Epithelial cell of proximal tubule (primary cell): ENCODE measurements around the gene PPM1J. TPM values are rescaled to one million over a fixed set of nuclear protein-coding genes. Genes with fewer than 3 reads are reported as not detected.

Source experiments
- DNase-seq: peaks from one replicate; pipeline ENCODE4 v3.0.0-alpha.2; 2011; ENCODE audit warnings: low read depth
- H3K4me3 ChIP-seq: 2 replicates; pipeline ENCODE4 v1.5.1; 2011; ENCODE audit warnings: low read depth, mild to moderate bottlenecking, low read length
- total RNA-seq: library from RNA; depleted of rRNA; stranded (reverse); fragments of >200 nt; gene quantifications from 2 replicates; pipeline ENCODE4 v1.2.3, GENCODE V29; 2015
- TF ChIP-seq, protein P1 (sequence below): conservative IDR thresholded peaks from 2 replicates; pipeline ENCODE4 v1.5.1; 2012; ENCODE audit warnings: low read depth, mild to moderate bottlenecking, low read length

Gene PPM1J
- total RNA-seq, 1 donor from 2014 or later, result 3.2 TPM

DNA sequence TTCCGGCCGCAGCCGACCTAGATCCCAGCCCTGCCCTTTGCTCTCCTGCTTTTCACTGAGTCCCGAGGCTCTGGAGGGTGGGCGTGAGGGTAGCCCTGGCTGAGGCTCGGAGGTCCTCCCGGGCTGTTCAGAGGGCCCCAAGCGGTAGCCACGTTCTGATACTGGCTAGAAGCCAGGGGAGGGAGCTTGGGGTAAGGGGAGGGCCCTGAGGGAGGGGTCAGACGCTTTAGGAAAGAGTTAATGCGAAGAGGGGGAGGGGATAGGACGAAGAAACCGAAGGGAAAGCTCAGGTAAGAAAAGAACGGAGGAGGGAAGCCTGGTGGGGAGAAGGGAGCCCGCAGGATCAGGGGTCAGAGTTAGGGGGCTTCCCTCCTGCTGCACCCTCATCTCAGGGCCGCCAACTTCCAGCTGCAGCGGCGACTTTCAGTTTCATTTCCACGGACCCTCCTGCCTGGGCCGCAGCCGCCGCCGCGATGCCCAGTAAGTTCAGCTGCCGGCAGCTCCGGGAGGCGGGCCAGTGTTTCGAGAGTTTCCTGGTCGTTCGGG, 40.6 kb downstream of the PPM1J start, which contains the start of gene MOV10:
MOV10 (plus strand) TSS at position 220 of the 546 bp plus-strand sequence; CDS start at position 474, 254 bp downstream.
- TF ChIP-seq, protein P1, sequence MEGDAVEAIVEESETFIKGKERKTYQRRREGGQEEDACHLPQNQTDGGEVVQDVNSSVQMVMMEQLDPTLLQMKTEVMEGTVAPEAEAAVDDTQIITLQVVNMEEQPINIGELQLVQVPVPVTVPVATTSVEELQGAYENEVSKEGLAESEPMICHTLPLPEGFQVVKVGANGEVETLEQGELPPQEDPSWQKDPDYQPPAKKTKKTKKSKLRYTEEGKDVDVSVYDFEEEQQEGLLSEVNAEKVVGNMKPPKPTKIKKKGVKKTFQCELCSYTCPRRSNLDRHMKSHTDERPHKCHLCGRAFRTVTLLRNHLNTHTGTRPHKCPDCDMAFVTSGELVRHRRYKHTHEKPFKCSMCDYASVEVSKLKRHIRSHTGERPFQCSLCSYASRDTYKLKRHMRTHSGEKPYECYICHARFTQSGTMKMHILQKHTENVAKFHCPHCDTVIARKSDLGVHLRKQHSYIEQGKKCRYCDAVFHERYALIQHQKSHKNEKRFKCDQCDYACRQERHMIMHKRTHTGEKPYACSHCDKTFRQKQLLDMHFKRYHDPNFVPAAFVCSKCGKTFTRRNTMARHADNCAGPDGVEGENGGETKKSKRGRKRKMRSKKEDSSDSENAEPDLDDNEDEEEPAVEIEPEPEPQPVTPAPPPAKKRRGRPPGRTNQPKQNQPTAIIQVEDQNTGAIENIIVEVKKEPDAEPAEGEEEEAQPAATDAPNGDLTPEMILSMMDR, result no peak
- H3K4me3 ChIP-seq, result peak within 1 kb of the TSS; percentile 78
- no peak for DNase-seq

DNA sequence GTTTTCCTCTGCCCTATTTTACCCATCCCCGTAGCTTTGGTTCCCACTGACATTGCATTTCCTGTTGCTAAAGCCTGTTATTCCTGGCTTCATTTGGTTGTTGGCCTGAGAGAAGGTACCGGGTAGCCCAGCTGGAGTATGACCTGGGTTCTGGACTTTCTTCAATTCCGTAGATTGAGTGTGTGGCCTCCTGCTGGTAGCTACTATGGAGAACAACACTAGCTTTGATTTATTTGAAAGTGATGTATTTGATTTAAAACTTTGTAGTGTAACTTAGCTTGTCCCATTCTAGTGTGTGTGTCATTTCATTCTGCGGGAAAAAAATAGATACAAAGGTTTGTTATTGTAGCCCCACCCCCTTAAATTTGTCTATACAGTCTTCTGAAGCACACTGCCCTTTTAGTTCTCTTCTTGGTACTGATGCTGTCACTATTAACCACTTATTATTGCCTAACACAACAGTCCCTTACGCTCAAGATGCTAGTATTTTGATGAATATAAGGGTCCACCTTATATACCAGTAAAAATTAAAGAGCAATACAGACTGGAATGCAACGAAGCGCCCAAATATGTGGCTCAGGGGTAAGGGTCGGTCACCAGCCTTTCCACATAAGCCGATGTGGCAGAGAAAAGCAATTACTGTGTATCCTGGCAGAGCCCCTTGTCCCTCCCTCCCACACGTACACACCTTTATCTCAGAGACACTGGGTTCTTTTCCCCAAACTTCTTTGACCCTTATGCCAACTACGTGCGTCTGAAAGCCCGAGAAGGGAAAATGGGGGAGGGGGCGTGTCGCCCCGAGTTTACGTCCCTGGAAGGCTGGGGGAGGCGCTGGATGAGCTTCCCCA, 41.3 kb downstream of the PPM1J start:
- TF ChIP-seq, protein P1, result peak; percentile 60
- no peak for DNase-seq
- peak overlapping the region; percentile 78 for H3K4me3 ChIP-seq

DNA sequence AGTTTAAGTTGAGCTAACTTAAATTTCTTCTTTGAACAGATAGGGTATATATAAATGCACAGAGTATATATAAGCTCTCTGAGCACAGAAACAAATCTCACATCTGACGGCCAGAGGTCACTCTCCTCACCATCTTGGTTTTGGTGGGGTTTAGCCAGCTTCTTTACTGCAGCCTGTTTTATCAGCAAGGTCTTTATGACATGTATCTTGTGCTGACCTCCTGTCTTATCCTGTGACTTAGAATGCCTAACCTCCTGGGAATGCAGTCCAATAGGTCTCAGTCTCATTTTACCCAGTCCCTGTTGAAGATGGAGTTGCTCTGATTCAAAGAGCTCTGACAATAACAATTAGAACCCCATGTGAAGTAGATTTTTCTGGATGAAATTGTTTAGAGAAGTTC, 42.3 kb downstream of the PPM1J start:
- no peak for DNase-seq
- no peak overlapping the region for H3K4me3 ChIP-seq
- TF ChIP-seq, protein P1, result no peak

DNA sequence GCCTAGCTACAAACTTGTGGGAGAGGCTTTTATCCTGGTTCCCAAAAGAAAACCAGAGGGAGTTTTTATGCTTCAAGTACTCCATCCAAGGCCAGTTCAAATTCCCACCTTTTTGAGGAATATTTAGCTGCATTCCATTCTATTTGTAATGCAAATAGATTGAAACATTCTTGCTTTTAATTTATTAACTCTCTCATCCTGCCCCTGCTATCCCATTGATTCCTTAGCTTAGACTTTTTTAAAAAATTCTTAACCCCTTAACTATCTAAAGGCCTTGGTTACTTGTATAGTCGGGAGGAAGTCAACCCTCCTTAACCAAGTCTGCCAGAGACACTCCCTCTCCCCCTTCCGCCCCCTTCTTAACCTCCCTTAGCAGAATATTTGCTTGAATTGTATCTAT, 43.1 kb downstream of the PPM1J start:
- no peak for DNase-seq
- TF ChIP-seq, protein P1, result no peak
- no peak overlapping the region for H3K4me3 ChIP-seq

DNA sequence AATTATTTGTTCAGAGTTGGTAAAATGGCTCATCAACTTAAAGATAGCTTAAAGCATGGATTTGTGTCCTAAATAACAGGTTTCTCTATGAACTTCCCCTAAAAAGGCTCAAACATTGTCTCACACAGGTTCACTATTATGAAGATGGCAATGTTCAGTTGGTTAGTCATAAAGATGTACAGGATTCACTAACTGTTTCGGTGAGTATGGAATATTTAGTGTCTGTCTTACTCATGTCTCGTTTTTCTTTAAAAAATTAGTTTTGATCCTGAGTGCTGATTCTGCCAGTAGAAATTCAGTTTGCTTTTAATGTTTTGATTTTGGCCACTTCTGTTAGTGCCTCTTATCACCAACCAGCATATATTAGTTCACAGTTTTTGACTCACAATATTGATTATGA, 48.2 kb downstream of the PPM1J start:
- DNase-seq, result no peak
- TF ChIP-seq, protein P1, result no peak
- no peak overlapping the region for H3K4me3 ChIP-seq

DNA sequence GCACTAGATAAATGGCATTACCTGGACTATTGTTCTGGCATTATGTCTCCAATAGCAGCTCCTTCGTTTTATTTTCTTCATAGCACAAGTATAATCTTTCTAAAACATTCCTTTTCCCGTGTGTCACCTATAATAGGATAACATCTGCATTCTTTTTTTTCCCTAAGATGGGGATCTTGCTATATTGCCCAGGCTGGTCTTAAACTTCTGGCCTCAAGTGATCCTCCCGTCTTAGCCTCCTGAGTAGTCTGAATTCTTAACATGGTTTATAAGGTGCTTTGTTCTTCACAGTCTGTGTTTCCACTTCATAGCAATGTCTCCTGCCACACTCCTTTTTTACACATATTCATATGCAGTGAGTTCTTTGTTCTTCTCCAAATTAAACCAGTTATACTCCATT, 49.3 kb downstream of the PPM1J start:
- no peak for DNase-seq
- H3K4me3 ChIP-seq, result no peak overlapping the region
- TF ChIP-seq, protein P1, result no peak

Other genes starting within 250 kb of the PPM1J start
- 0.80 and 4.8 TPM in 2 replicates for gene WNT2B, start 206.4 kb downstream of the PPM1J start, total RNA-seq
- gene ST7L, start 96.2 kb downstream of the PPM1J start, total RNA-seq, result 7.4 and 16.7 TPM in 2 replicates
- 215 and 311 TPM in 2 replicates for gene CAPZA1, start 95.5 kb downstream of the PPM1J start, total RNA-seq
- gene MOV10, start 40.7 kb downstream of the PPM1J start, total RNA-seq, result 35.7 and 46.4 TPM in 2 replicates
- 766 and 1,011 TPM in 2 replicates for gene RHOC, start 8.2 kb downstream of the PPM1J start, total RNA-seq
- gene SLC16A1, start 240.9 kb upstream of the PPM1J start, total RNA-seq, result 61.4 and 110 TPM in 2 replicates